GM18498 (cell line): ENCODE results near the gene WDR27.
"Not testable (repeated sequence)": the region's sequence is repeated elsewhere in the genome, so short reads cannot be mapped to it uniquely, and the experiment has no call there.

ENCODE experiments used
- ATAC-seq: cut with Tn5 transposase; IDR thresholded peaks from one replicate; pipeline ENCODE4 v1.9.1; 2021; ENCODE audit warnings: mild to moderate bottlenecking, moderate library complexity; ENCODE audit not compliant: unreplicated experiment

Gene WDR27

DNA sequence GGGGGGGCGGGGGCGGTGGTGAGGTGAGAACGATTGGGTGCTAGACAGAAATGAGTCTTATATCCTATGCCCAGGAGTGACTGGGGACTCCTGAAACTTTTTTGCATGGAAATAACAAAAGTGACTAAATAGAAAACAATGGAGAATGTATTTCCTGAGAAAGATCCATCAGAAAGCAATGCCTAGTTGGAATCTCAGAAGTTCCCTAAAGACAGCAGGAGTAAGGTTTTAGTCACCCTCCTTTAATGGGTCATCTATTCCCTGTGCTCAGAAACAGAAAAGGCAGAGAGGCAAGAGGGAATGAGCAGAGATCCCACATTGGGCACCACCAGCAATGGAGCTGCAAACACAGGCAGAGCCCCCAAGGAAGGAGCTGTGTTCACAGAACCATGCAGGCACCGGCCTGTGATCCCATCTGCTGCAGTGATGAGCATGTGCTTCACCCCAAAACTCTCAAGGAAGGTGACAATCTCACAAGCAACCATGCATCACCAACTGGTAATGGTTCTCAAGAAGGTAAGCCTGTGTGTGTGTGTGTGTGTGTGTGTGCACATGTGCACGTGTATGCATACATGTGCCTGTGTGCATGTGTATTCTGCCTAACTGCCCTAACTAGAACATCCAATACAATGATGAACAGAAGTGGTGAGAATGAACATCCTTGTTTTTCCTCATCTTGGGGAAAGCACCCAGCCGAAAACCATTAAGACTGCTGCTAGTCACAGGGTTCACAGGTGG is 168.4 kb downstream of the WDR27 start:
- ATAC-seq: no peak

GRCh38 chr6:169530752-169531123 is 171.1 kb downstream of the WDR27 start:
- no peak for ATAC-seq

GRCh38 chr6:169529931-169530751 is 171.7 kb downstream of the WDR27 start:
- ATAC-seq: no peak

DNA sequence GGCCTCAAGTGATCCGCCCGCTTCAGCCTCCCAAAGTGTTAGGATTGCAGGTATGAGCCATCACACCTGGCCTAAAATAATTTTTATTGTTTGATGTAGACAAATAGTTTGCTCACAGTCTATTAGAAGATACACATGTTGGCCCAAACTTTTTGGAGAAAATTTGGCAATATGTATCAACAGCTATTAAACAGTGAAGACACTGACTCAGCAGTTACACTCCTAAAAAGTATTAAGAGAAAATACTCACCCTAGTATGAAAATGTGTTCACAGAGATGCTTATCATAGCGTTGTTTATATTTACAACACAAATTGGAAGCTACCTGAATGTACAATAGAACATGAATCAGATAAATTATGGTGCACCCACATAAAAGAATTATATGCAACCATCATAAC is 173.1 kb downstream of the WDR27 start:
- no peak for ATAC-seq

DNA sequence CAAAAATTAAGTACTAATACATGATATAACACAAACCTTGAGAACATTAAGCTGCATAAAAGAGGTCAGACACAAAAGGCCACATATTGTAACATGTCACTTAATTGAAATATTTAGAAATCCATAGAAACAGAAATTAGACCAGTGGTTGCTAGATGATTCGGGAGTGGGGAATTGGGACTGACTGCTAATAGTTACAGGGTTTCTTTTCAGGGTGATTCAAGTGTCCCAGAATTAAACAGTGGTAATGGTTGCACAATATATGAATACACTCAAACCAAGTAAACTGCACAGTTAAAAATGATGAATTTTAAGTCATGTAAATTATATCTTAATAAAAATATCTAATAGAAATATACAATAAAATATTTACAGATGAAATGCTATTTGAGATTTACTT is 174.5 kb downstream of the WDR27 start:
- no peak for ATAC-seq

DNA sequence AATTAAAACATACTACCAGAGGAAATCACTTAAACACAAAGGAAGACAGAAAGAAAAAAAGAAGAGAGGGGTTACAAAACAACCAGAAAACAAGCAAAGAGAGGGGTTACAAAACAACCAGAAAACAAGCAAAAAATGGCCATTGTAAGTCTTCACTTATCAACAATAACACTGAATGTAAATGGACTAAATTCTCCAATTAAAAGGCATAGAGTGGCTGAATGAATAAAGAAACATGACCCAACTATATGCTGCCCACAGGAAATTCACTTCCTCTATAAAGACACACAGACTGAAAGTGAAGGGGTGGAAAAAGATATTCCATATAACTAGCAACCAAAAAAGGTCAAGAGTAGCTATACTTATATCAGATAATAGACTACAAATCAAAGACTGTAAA is 180.0 kb downstream of the WDR27 start:
- ATAC-seq: no peak

- no peak for ATAC-seq
Measured at GRCh38 chr6:169520104-169520503, 181.7 kb downstream of the WDR27 start.

DNA sequence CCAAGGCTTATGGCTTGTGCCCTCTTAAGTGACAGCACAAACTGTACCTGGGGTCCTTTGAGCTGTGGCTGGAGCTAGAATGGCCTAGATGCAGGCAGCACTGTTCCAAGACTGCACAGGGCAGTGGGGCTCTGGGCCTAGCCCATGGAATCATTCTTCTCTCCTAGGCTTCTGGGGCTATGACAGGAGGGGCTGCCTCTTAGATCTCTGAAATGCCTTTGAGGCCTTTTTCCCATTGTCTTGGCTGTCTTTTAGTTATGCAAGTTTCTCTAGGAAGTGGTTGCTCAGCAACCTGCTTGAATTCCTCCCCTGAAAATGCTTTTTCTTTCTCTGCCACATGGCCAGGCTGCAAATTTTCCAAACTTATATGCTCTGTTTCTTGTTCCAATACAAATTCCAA is 183.4 kb downstream of the WDR27 start:
- ATAC-seq: no peak

GRCh38 chr6:169513478-169514193 is 188.2 kb downstream of the WDR27 start:
- ATAC-seq: no peak

DNA sequence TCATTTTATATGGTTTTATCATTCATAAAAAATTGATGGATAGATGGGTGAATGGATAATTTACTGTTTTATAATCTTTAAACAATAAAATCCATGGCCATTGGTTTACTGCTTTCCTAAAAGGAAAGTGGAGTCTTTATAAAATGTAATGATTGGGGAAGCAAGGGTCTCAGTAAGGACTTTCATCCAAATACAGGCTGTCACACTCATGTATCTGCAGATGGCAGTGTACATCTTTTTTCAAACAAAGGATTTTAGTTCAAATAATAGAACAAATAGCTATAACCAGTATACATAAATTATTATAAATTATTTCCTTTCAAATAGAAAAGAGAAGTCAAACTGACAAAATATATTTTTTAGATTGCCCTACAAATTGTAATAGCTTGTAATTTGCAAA is 190.0 kb downstream of the WDR27 start:
- ATAC-seq: not testable (repeated sequence)

GRCh38 chr6:169510871-169511270 is 191.0 kb downstream of the WDR27 start:
- no peak for ATAC-seq

DNA sequence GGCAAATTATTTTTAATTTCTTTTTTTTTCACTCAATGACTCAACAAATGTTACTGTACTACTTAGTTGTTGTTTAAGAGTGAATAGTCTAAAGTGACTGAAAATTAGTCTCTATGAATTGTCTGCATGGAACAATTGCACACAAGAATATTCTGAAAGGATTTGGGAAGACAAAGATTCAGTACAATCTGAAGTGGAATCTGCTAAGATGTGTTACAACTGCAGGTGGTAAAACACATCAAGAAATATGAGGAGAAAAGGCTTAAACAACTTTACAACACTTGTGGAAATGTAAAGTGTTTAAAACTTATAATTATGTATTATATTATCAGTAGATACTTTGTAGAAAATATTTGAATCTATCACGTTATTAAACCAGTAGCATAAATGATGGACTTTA is 193.4 kb downstream of the WDR27 start:
- ATAC-seq: no peak

DNA sequence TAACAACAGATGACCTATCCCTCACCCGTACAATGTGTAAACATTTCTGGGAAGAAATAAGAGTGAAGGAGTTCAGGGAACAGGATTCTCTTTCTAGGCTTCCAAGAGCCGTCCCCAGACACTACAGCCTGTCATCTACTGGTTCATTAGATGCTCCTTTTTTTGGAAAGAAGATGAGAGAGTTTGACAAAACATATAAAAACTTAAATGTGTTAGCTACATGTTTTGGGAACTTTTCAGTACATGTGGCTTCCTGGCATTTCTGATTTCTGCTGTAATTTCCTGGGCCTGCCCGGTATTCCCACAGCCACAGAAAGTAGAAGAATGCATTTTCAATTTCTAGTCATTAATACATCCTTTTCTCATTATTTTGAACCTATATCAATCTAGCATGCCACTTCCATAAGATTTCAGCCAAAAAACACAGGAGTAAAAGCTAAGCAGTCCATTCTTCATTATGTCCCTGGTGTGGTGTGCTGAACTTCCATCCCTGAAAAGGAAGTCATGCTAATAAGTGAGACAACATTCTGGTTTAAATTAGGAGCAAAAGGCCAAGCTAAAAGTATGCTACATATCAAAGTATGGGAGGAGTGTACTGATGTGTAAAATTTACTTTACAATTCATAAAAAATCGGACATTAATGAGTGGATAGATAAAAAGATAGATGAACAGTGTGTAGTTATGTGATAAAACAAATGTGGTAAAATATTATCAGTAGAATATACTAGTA is 198.2 kb downstream of the WDR27 start:
- no peak for ATAC-seq

GRCh38 chr6:169502445-169502844 is 199.4 kb downstream of the WDR27 start:
- no peak for ATAC-seq

DNA sequence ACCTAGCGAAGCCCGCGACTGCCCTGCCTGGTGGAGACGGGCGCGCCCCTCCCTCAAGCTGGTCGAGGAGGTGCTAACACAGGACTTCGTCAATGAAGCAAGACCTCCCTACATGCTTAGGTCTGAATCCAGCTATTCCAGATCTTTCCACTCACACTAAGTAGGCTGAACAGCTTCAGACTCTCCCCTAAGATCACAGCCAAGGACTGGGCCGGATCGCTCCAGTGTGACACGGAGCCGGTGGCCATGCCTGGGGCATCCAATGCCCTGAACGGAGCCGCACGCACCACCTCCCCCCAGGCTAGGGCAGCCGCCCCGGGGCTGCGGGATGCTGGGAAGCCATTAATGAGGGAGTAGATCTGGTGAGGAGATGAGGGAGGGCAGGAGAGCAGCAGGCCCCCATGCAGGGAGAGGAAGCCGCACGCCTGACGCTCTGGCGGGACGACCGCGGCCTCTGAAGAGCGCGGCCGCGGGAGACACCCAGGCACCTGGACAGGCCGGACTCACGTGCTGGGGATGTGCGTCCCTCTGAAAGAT is 200.0 kb downstream of the WDR27 start:
- ATAC-seq: no peak

DNA sequence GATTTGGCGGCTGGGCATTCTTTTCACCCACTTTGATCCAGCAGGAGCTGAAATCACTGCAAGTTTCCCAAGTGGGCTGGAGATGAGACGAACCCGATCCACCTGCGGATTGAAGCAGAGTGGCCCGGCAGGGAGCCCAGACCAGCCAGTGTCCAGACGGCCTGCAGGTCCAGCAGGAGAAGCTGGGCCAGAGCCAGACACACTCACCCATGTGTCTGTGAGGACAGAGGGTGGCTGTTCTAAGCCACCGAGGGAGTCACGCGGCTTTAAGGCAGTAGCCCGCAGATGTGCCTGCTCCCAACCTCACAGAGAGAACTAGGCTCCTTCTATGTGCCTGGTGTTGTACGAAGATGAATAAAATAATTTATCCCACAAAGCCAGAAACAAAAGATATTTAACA is 200.7 kb downstream of the WDR27 start:
- no peak for ATAC-seq

- no peak for ATAC-seq
Measured at GRCh38 chr6:169500688-169501087, 201.1 kb downstream of the WDR27 start.

DNA sequence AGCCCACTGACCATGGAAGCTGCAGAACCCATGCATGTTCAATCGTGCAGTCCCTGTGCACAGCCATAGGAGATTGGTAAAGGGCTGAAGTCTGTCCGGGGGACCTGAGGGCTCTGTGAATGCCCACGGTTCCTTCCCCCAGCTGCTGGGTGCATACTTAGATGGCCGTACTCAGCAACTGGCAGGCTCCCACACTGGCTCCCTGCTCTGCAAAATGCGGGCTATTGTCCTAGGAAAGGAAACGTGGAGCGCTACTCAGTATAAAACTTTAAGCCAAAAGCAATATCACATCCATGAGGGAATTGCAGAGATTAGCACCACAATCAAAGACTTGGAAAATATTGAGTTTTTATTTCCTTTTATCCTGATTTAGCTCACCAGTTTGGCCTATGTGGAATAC is 202.0 kb downstream of the WDR27 start:
- no peak for ATAC-seq

GRCh38 chr6:169498916-169499513 is 202.8 kb downstream of the WDR27 start:
- ATAC-seq: no peak

GRCh38 chr6:169495601-169496000 is 206.2 kb downstream of the WDR27 start:
- ATAC-seq: no peak
